ENCODE data around the gene SLC35G6. TPM values are rescaled to one million over a fixed set of nuclear protein-coding genes. Genes with fewer than 3 reads are reported as not detected.
"Not testable (repeated sequence)": the region's sequence is repeated elsewhere in the genome, so short reads cannot be mapped to it uniquely, and the experiment has no call there.

Gene SLC35G6
- under 1 TPM in 2 of 3 donors, not detected in 1; 0.26 TPM for polyA plus RNA-seq (ENCODE audit: insufficient read length in 3 of 3)
- long read RNA-seq, donor 1 = 0 reads
- long read RNA-seq, donor 2 = 0 reads
- long read RNA-seq, donor 3, partial matches to known transcripts = 26 of 26 reads
- long read RNA-seq, donor 3, other reads (novel, unspliced or antisense) = 0 of 26 reads
- long read RNA-seq, donor 4 = 0 reads
- long read RNA-seq, donor 5 = 0 reads
- long read RNA-seq, donor 6 = 0 reads
- long read RNA-seq, donor 7 = 0 reads
- long read RNA-seq, donor 8 = 0 reads
- long read RNA-seq, donor 9 = 0 reads
- long read RNA-seq, donor 10 = 0 reads
- long read RNA-seq, donor 11 = 0 reads
- long read RNA-seq, donor 12 = 0 reads
- long read RNA-seq, donor 13 = 0 reads
- long read RNA-seq, donor 14 = 0 reads
- long read RNA-seq, donor 15 = 0 reads
- long read RNA-seq, donor 16 = 0 reads

- DNase-seq (ENCODE audit: extremely low read depth in 1 of 11, low read depth in 9 of 11, low spot score in 4 of 11) = not testable (repeated sequence)
Observed at GRCh38 chr17:7481275-7481674, at the start of gene SLC35G6. TSS of gene SLC35G6 (plus strand) at chr17:7481446. CDS start at chr17:7481517, 71 bp downstream.

DNA sequence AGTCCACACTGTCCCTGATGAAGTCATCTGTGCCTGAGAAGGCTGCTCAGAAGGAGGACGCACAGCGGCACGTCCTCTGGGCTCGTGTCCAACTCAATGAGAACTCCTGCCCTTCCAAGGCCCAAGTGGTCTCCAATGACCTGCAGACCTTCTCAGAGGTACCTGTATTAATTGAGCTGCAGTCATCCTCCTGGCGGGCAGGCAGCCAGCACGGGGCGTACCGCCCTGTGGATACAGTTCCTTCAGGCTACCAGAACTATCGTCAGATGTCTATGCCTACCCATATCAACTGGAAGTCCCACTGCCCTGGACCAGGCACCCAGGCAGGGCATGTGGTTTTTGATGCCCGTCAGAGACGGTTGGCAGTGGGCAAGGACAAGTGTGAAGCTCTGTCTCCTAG is 49.0 kb upstream of the SLC35G6 start:
- no peak for DNase-seq (ENCODE audit: extremely low read depth in 1 of 11, low read depth in 9 of 11, low spot score in 4 of 11)

DNA sequence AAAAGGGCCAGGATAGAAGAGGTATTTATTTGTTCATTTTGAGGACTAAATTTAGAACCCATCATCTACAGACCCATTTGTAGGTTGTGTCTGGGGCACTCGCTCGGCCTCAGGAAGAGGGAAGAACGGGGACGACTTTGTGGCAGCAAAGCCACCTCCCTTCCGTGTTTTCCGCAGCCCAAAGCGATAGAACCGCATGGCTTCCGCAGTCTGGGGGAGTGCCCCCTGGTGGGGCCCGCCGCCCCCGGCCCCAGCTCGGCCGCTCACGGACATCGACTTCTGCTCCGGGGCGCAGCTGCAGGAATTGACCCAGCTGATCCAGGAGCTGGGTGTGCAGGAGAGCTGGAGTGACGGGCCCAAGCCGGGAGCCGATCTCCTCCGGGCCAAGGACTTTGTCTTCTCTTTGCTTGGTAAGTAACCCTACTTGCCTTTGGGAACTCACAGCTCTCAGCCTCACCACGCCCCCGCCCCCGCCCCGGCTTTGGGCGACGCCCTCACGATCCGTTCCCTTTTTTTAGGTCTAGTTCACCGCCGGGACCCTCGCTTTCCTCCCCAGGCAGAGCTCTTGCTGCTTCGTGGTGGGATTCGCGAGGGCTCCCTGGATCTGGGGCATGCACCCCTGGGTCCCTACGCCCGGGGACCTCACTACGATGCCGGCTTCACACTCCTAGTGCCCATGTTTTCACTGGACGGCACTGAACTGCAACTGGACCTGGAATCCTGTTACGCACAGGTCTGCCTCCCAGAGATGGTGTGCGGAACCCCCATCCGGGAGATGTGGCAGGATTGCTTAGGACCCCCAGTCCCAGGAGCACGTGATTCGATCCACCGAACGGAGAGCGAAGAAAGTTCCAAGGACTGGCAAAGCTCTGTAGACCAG is 45.3 kb upstream of the SLC35G6 start:
- no peak for DNase-seq (ENCODE audit: extremely low read depth in 1 of 11, low read depth in 9 of 11, low spot score in 4 of 11)

DNA sequence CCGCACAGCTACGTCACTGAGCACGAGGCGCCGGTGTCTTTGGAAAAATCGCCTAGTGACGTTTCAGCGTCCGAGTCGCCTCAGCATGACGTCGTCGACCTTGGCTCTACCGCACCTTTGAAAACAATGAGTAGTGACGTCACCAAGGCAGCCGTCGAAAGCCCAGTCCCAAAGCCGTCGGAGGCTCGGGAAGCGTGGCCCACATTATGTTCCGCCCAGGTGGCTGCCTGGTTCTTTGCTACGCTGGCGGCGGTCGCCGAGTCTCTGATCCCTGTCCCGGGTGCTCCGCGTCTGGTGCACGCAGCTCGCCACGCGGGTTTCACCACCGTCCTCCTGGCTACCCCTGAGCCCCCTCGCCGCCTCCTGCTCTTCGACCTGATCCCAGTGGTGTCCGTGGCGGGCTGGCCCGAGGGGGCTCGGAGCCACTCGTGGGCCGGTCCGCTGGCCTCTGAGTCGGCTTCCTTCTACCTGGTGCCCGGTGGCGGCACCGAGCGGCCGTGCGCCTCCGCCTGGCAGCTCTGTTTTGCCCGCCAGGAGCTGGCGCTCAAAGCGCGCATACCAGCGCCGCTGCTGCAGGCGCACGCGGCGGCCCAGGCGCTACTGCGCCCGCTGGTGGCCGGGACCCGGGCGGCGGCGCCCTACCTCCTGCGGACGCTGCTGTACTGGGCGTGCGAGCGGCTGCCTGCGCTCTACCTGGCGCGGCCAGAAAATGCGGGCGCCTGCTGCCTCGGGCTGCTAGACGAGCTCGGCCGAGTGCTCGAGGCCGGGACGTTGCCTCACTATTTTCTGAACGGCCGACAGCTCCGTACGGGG is 44.5 kb upstream of the SLC35G6 start:
- DNase-seq (ENCODE audit: extremely low read depth in 1 of 11, low read depth in 9 of 11, low spot score in 4 of 11) = peak in 3 of 11 donors; percentile 69 to 82 (median 74)

GRCh38 chr17:7437369-7437863 is 43.8 kb upstream of the SLC35G6 start:
- no peak for DNase-seq (ENCODE audit: extremely low read depth in 1 of 11, low read depth in 9 of 11, low spot score in 4 of 11)

DNA sequence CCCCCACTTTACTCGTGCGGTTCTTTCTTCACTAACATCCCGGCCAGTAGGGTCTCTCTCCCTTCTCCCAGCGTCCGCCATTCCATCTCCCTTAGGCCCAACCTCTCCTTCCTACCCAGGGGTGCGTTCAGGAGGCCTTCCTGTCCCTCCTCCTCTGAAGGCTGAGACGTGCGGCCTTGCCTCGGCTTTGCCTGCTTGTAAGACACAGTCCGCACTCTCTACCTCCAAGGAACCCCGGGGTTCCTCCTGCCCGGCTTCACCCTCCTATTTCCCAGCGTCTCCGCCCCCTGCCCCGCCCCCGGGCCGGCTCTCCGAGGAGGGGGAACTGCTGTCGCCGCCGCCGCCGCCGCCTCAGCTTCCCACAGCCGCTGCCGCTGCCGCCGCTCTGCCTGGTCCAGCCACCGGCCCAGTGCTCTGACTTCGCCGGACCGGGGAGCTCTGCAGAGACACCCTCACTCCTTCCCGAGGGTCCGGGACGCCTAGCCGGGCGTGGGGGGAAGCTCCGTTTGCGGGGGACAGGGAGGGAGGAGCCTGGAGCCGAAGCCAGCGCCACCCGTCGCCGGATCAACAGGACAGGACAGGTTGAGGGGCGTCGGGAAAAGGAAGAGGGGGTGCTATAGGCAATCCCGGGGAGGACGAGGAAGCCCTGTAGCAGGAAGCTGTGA is 43.2 kb upstream of the SLC35G6 start:
- no peak for DNase-seq (ENCODE audit: extremely low read depth in 1 of 11, low read depth in 9 of 11, low spot score in 4 of 11)

GRCh38 chr17:7438656-7439460 is 42.4 kb upstream of the SLC35G6 start:
- no peak for DNase-seq (ENCODE audit: extremely low read depth in 1 of 11, low read depth in 9 of 11, low spot score in 4 of 11)

- no peak for DNase-seq (ENCODE audit: extremely low read depth in 1 of 11, low read depth in 9 of 11, low spot score in 4 of 11)
Observed at GRCh38 chr17:7439462-7440112, 41.7 kb upstream of the SLC35G6 start, which contains the start of gene FGF11. TSS of gene FGF11 (plus strand) at chr17:7439512. CDS start at chr17:7439621, 109 bp downstream.

- no peak for DNase-seq (ENCODE audit: extremely low read depth in 1 of 11, low read depth in 9 of 11, low spot score in 4 of 11)
Observed at GRCh38 chr17:7440113-7440833, 41.0 kb upstream of the SLC35G6 start.

- DNase-seq (ENCODE audit: extremely low read depth in 1 of 11, low read depth in 9 of 11, low spot score in 4 of 11) = no peak
Observed at GRCh38 chr17:7440834-7441195, 40.4 kb upstream of the SLC35G6 start.

- DNase-seq (ENCODE audit: extremely low read depth in 1 of 11, low read depth in 9 of 11, low spot score in 4 of 11) = no peak
Observed at GRCh38 chr17:7441266-7441665, 40.0 kb upstream of the SLC35G6 start.

DNA sequence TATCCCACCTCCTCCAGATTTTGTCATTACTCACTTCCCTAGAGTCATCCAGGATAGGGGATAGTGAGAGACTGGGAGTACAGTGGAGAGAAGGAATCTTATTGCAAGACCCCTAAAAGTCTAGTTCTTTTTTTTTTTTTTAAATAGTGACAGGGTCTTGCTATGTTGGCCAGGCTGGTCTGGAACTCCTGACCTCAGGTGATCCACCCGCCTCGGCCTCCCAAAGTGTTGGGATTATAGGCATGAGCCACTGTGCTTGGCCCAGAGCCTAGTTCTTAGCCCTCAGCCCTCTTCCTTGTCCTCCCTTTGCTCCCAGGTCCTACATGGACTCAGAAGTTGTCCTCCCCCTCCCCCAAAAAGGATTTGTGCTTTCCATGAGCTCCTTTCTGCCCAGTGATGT is 39.1 kb upstream of the SLC35G6 start:
- DNase-seq (ENCODE audit: extremely low read depth in 1 of 11, low read depth in 9 of 11, low spot score in 4 of 11) = no peak

GRCh38 chr17:7443499-7444485 is 37.5 kb upstream of the SLC35G6 start:
- DNase-seq (ENCODE audit: extremely low read depth in 1 of 11, low read depth in 9 of 11, low spot score in 4 of 11) = no peak

GRCh38 chr17:7444682-7445618 is 36.3 kb upstream of the SLC35G6 start, which contains the start of gene CHRNB1:
TSS of gene CHRNB1 (plus strand) at chr17:7445061. CDS start at chr17:7445128, 67 bp downstream.
- no peak for DNase-seq (ENCODE audit: extremely low read depth in 1 of 11, low read depth in 9 of 11, low spot score in 4 of 11)
